Measurements from ENCODE around the gene ULK1.

GRCh38 chr12:131950182-131950913 lies 55.9 kb downstream of the ULK1 start:
- TF ChIP-seq CTCF (IDR thresholded peaks at IDR 0.05) (no peak), POLR2A (IDR thresholded peaks at IDR 0.05) (peak in 1 of 2 donors; percentile 5)

Measured in adrenal gland (tissue), 5 donors.